HepG2 (cell line): ENCODE measurements around the gene MAT2A. TPM values are rescaled to one million over a fixed set of nuclear protein-coding genes. Genes with fewer than 3 reads are reported as not detected.
A peak's percentile ranks its signal among the peaks of the same experiment; 100 is the strongest.

Source experiments
- CHD4 ChIP-seq: fragments of 200-600 bp; sonication (generic); IDR thresholded peaks from 2 replicates; pipeline ENCODE4 v1.7.0; 2017; ENCODE audit warnings: mild to moderate bottlenecking, low read length, borderline replicate concordance
- CREB3 ChIP-seq: sonication (generic); formaldehyde crosslinking; IDR thresholded peaks from 2 replicates; pipeline ENCODE4 v1.5.0; 2020; ENCODE audit warnings: missing genetic modification reagents
- GTF2F1 ChIP-seq: fragments of 150-350 bp; IDR thresholded peaks from 2 replicates; pipeline ENCODE4 v1.6.1; 2014; ENCODE audit warnings: low read length
- HOXA3 ChIP-seq: sonication (generic); formaldehyde crosslinking; IDR thresholded peaks from 2 replicates; pipeline ENCODE4 v1.5.0; 2020; ENCODE audit warnings: missing genetic modification reagents
- MAFG ChIP-seq: sonication (generic); formaldehyde crosslinking; IDR thresholded peaks from 2 replicates; pipeline ENCODE4 v1.5.1; 2020; ENCODE audit warnings: mild to moderate bottlenecking, missing genetic modification reagents
- MYC ChIP-seq: sonication (generic); formaldehyde crosslinking; IDR thresholded peaks from 2 replicates; pipeline ENCODE4 v1.9.0; 2021; ENCODE audit warnings: missing genetic modification reagents, borderline replicate concordance
- PRDM15 ChIP-seq: sonication (generic); formaldehyde crosslinking; IDR thresholded peaks from 2 replicates; pipeline ENCODE4 v1.4.0; 2020; ENCODE audit warnings: missing genetic modification reagents
- SMAD3 ChIP-seq: sonication (generic); formaldehyde crosslinking; IDR thresholded peaks from 2 replicates; pipeline ENCODE4 v1.4.0; 2020; ENCODE audit warnings: missing genetic modification reagents
- SP2 ChIP-seq: sonication (generic); formaldehyde crosslinking; IDR thresholded peaks from 2 replicates; pipeline ENCODE4 v1.5.1; 2020; ENCODE audit warnings: mild to moderate bottlenecking, missing genetic modification reagents
- UBTF ChIP-seq: sonication (generic); formaldehyde crosslinking; IDR thresholded peaks from 2 replicates; pipeline ENCODE4 v1.4.0; 2020; ENCODE audit warnings: mild to moderate bottlenecking, missing genetic modification reagents
- ZBTB10 ChIP-seq: sonication (generic); formaldehyde crosslinking; IDR thresholded peaks from 2 replicates; pipeline ENCODE4 v1.4.0; 2020; ENCODE audit warnings: missing genetic modification reagents, borderline replicate concordance
- polyA plus RNA-seq, 8 experiments: library from polyadenylated mRNA; depleted of rRNA in 3 of 8; stranded (reverse) in 7 of 8; unstranded in 1 of 8; fragments of >200 nt; fragmentation: Illumina TruSeq in 4 of 8; extraction: Trizol in 4 of 8; gene quantifications; 2 replicates each; pipeline versions ENCODE4 v1.2.1 to v1.2.3, GENCODE V29; 2011 to 2016; ENCODE audit warnings: low read depth in 4 of 8, missing spikeins in 1 of 8, mixed read lengths in 1 of 8; ENCODE audit not compliant: insufficient read depth in 1 of 8
- total RNA-seq, 5 experiments: library from RNA; depleted of rRNA; stranded (reverse); fragments of >200 nt; fragmentation: Illumina TruSeq; extraction: Trizol; gene quantifications; 2 replicates each; pipeline ENCODE4 v1.2.3, GENCODE V29; 2016; ENCODE audit warnings: low read depth in 1 of 5

Gene MAT2A
- total and polyA plus RNA-seq, 2 of the 13 experiments (the other 11 are each of a cell fraction or from before 2014, with no cell fraction given): 155 to 331 TPM

GRCh38 chr2:85538507-85539360 is at the start of gene MAT2A (continued):
- TF ChIP-seq UBTF (peak; percentile 91), MYC (CRISPR knock-in tag) (peak; percentile 77), ZBTB10 (peak; percentile 57; the same call in 1 of the 2 replicates), GTF2F1 (peak; percentile 98), HOXA3 (CRISPR knock-in tag) (peak; percentile 74), CREB3 (CRISPR knock-in tag) (peak; percentile 73; the same call in 1 of the 2 replicates), SP2 (peak; percentile 8; the same call in 1 of the 2 replicates), PRDM15 (CRISPR knock-in tag) (no peak), SMAD3 (CRISPR knock-in tag) (peak; percentile 77), CHD4 (no peak), MAFG (CRISPR knock-in tag) (no peak)
